C4-2B (cell line): ENCODE measurements around the gene HOXA2.

Experiments
- CTCF ChIP-seq: fragments of 450-650 bp; conservative IDR thresholded peaks from 2 replicates; pipeline ENCODE4 v1.5.1; 2017; ENCODE audit warnings: mild to moderate bottlenecking
- ZFX ChIP-seq: fragments of 450-650 bp; IDR thresholded peaks from 2 replicates; pipeline ENCODE4 v1.6.1; 2017

DNA sequence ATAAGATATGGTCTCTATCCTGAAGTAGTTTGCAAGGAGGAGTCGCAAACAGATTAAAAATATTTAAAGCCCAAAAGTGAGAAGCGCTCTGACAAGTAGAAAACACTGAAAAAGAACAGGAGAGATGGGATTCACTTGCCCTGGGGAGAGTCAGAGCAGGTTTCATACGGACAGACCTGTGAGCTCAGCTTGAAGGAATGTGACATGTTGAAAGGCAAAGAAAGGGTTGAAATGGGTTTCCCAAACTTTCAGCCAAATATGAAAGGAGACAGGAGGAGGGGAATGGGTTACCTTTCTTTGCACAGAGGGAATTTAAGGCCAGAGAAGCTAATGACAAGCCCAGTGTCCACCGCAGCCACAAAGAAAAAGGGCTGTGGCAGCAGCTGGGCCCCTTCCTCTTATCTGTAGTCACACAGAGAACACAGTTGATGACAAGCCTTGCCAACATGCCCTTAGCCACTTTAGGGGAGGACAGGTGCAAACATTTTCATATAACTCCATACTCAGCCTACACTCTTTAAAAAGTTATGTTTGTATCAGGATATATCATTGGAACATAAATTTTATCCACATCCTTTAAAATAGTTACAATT lies 21.5 kb downstream of the HOXA2 start:
- TF ChIP-seq CTCF: no peak
- TF ChIP-seq ZFX: no peak
